ENCODE results near the gene TEAD3.
"Not testable (repeated sequence)": the region's sequence is repeated elsewhere in the genome, so short reads cannot be mapped to it uniquely, and the experiment has no call there.

The TEAD3 gene

DNA sequence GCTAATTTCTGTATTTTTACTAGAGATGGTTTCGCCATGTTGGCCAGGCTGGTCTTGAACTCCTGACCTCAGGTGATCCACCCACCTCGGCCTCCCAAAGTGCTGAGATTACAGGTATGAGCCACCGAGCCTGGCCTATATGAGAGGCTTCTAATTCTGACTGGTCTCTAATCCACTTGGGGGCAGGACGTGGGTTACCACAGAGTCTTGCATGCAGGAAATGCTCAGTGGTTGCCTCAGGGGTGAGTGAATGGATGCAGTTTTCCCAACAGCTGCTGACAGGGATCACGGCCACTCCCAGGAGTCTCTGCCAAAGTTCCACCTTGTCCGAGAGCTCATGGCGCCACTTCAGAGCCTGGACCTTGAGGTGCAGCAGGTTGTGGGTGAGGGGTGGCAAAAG, 51.2 kb downstream of the TEAD3 start:
- DNase-seq, result no peak

DNA sequence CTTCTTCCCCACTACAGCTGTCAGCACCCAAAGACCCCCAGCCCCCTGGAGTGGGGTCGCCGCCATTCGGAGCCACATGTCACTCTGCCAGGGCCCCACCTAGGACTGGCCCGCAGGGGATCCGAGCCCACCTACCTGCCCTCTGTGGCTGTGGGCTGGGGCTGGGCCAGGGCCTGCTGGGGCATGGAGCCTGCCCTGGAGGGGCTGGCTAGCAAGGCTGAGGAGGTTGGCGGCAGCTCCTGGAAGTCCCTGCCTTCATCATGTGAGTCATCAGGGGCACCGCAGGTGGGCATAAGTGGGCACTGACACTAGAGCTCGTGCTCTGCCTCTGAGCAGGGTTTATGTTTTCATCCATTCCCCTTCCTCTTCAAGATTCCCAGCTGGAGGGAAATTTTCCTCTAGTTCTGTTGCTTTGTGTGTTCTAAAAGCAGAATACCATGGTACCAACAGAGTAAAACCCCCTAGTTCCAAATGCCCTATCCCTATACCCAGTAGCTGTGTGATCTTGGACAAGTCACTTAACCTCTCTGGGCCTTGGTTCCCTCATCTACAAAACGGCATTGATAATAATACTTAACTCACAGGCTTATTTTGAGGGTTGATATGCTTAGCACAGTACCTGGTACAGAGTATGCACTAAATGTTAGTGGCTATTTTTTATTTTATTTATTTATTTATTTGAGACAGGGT, 53.4 kb downstream of the TEAD3 start:
- no peak for DNase-seq

DNA sequence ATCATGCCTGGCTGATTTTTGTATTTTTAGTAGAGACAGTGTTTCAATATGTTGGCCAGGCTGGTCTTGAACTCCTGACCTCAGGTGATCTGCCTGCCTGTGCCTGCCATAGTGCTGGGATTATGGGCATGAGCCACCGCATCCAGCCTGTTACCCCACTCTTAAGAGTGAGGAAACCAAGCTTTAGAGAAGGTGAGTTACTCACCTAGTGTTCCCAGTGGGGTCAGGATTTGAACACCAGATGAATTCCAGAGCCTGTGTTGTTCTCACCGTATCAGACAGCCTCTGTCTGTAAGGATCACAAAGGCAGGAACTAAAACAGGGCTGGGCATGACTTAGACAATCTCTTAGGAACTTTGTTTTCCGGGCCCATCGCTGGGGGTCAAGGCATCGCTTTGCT, 54.2 kb downstream of the TEAD3 start:
- no peak for DNase-seq

DNA sequence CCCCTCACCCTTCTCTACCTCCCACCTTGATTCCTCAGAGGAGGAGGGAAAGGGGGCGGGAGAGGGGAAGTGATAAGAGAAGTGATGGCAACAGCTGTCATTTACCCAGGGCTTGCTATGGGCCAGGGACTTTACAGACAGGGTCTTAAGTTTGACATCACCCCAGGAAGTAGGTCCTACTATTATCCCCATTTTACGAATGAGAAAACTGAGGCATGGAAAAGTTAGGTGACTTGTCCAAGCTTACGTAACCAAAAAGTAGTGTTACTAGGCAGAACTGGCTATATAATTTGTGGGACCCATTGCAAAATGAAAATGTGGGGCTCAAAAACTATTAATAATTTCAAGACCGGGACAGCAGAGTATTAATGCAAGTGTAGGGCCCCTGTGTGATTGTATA, 55.2 kb downstream of the TEAD3 start:
- DNase-seq, result no peak

DNA sequence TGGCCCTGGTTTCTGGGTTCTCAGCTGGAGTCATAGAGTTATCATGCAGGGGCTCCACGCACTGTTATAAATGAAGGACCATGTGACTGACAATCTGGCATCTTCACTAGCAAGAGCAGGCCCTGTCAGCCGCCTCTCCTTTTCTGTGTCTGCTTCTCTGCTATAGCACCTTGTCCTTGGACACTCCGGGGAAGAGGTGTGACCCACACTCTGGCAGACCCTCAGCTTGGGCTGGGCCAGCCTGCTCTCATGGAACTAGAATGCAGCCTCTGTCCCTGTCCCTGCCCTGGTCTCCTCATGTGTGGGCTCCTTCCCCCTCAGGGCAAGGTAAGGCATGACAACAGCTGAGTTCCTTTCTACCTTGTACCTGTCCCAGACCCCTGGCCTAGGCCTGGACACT, 55.7 kb downstream of the TEAD3 start:
- DNase-seq, result no peak

DNA sequence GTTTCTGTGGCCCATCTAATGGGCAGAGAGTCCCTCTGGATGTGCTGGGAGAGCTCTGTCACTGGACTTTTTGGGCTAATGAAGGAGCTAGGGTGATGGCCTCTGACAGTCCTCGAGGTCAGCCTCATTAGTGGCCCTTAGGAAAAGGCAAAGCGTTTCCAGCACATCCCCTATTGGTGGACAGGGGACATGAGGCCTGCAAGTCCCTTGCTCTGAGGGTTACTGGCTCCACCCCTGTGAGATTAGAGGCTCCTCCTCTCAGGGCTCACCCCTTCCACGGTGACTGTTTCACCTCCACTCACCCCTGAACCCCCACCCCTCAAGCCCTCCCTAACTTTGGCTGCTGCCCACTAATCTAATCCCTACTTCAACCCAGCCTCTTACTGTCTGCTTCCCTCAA, 57.6 kb downstream of the TEAD3 start:
- DNase-seq, result no peak

DNA sequence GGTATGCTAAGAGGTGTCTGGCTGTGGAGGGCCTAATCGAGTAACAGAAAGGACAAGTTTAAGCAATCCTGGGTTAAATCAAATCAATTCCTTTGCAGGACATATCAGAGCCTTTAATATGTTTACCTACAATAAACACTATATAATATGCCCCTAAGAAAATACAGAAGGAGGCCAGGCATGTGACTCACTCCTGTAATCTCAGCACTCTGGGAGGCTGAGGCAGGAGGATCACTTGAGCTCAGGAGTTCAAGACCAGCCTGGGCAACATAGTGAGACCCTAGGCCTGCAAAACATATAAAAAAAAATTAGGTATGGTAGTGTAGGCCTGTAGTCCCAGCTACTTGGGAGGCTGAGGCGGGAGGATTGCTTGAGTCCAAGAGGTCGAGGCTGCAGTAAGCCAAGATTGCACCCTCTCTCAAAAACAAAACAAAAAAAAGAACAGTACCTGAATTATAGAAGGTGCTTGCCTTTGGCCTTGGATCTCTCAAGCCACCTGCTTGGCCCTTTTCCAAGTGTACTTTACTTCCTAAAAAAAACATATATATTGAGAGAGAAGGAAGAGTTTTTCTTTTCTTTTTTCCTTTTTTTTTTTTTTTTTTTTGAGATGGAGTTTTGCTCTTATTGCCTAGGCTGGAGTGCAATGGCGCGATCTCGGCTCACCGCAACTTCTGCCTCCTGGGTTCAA, 58.4 kb downstream of the TEAD3 start:
- DNase-seq, result not testable (repeated sequence)

DNA sequence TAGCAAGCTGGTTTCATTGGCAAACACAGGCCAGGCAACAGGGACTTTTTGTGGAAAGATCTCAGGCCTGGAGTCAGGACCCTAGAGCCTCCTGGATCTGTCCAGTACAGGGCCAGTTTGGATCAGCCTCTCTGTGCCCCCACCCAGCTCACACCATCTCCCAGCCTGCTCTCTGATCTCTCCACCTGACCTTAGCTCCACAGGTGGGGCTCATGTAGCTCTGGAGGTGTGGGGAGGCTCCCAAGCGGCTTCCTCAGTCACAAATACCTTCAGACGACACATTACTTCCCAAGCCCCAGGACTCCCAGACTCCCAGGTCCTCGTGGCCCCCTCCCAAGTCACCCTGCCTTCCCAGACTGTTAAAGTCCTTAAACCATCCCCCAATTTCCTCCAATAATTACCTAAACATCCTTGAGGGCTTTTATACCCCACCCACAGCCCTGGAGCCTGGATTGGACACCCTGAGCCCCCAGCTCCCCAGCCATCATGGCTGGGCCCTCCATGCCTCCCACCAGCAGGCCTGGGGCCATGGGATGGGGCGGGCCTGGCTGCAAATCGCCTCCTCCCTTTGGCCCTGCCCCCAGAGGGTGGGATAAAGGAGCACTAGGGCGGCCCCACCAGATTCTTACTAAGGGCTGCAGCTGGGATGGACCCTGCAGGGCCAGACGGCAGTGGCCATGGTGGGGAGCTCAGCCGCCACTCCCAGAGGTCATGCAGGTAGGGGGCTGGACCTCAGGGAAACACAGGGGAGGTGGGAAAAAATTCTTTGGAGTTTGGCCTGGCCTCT, 60.6 kb downstream of the TEAD3 start:
- DNase-seq, result no peak

DNA sequence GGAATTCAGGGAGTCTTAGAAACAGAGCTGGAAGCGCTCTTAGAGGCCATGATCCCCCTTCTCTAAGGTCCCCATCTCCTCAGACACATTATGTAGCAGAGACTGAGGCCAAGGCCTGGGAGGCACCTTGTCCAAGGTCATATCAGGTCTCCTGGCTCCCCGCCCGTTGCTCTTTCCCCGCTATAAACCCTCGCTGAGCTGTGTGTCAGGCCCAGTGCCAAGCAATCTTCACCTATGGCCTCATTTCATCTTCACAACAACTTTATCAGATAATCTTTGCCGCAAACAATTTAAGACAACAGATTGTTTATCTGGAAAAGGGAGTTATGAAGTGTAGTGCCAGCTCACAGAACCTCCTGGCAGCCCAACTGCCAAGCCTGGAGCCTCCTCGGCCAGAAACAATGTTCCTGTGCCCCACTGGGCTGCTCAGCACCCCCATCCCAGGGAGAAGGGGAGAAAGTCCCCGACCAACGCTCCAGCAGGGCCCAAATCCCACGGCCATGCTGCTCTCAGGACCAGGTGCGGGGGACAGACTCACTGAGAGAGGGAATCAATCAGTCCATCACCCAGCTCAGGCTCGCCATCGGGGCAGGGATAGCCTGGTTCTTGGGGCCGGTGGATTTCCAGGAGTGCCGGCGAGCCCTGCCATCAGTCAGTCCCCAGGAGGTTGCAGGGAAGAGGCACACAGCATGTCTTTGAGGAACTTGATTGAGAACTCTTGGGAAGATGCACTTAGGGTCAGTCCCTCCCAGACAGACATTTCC, 61.6 kb downstream of the TEAD3 start:
- no peak for DNase-seq

DNA sequence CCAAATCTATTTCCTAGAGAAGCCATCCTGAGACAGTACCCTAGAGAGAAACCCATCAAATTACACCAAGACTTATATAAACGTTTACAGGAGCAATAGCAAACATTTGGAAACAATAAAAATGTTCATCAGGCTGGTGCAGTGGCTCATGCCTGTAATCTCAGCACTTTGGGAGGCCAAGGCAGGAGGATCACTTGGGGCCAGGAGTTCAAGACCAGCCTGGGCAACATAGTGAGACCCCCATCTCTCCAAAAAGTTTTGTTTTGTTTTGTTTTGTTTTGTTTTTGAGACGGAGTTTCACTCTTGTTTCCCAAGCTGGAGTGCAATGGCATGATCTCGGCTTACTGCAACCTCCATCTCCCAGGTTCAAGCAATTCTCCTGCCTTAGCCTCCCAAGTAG, 64.2 kb downstream of the TEAD3 start:
- DNase-seq, result not testable (repeated sequence)

DNA sequence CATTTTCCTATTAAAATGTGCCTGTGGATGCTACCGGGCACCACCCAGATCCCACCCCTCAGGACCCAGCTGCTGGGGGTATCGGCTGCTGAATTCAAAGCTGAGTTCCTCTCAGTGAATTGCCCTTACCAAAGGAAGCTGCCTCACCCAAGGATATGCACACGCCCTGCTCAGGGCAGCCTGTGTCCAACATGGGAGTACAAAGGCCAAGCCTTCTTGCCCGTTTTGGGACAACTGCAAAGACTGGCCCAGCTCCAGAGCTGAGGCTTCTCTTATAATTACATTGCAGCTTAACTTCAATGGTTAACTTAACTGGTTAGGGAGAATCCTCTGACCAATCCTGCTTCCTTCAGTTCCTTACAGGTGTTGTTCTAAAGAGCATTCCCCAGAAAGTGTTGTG, 64.6 kb downstream of the TEAD3 start:
- no peak for DNase-seq

DNA sequence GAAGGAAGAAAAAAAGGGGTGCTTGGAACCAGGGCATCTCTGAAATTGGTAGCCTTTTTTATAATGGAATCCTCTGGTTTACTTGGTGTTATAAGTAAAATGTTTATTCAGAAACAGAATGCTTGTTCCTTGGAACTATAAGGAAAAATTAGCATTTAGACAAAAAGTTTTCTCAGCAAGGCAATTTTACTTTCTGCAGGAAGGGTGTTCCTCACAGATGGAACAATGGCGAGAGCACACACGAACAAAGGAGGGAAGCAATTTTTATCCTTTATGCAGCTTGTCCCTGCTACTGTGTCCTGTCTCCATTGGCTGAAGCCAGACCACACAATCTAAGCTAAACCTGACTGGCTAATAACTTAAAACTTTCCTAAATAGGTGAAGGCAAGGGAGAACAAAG, 67.4 kb downstream of the TEAD3 start:
- no peak for DNase-seq

DNA sequence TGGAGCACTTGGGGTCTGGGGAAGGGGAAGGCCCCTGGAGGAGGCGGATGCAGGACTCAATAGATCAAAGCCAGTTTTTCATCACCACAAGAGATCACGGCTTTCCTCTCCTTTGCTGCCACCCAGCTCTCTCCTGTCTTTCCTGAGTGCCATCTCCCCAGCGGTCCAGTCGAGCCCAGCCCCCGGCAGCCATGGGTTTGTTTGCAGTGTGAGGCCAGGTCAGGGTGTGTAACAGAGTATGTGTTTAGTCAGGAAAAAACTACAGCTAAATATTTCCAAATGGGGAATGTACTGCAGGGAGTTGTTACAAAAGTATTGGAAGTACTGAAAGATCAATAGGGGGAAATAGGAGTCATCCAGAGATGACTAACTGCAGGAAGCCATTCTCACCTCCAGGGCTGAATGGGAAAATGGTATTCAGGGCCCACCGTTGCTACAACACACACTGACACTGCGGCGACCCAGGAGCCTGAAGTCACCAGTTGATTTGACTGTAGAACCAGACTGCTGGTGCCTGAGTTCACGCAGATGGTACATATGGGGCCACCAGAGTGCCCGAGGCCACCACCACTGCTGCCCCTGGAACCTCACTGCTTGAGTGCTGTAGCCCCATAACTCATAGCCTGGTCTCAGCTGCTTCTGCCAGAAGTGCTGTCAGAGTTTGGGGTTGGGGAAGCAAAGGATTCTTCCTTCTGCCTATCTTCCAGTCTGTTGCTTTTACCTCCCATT, 68.3 kb downstream of the TEAD3 start:
- DNase-seq, result no peak

DNA sequence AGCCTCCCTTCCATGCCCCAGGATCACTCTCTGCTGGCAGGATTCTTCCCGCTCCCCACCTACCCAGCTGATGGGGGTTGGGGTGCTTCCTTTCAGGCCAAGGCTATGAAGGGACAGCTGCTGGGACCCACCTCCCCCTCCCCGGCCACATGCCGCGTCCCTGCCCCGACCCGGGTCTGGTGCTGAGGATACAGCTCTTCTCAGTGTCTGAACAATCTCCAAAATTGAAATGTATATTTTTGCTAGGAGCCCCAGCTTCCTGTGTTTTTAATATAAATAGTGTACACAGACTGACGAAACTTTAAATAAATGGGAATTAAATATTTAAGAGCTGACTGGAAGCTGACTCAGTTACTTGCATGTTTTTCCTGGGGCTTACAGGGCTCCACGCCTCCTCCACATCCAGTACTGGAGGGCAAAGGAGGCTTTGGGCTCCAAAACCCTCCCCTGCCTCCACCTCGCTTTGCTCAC, 69.0 kb downstream of the TEAD3 start:
- no peak for DNase-seq

DNA sequence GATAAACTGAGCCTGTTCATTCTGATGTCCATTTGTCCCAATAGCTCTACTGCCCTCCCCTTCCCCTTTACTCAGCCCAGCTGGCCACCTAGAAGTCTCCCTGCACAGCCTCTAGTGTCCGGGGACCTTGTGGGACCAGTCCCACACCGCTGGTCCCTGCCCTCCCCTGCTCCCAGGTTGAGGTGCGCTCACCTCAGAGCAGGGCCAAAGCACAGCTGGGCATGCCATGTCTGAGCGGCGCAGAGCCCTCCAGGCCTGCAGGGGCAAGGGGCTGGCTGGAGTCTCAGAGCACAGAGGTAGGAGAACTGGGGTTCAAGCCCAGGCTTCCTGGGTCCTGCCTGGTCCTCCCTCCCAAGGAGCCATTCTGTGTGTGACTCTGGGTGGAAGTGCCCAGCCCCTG, 69.4 kb downstream of the TEAD3 start:
- no peak for DNase-seq

DNA sequence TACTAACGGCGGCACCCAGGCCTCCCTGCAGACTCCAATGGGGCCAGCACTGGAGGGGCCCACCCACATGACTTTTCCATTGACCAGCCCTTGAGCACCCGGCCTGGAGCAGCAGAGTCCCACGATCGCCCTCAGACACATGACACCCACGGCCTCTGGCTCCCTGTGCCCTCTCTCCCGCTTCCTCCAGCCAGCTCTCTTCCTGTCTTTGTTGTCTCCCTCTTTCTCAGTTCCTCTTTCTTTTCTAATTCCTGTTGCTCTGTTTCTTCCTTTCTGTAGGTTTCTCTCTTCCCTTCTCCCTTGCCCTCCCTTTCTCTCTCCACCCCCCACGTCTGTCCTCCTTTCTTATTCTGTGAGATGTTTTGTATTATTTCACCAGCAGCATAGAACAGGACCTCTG, 70.8 kb downstream of the TEAD3 start:
- no peak for DNase-seq

DNA sequence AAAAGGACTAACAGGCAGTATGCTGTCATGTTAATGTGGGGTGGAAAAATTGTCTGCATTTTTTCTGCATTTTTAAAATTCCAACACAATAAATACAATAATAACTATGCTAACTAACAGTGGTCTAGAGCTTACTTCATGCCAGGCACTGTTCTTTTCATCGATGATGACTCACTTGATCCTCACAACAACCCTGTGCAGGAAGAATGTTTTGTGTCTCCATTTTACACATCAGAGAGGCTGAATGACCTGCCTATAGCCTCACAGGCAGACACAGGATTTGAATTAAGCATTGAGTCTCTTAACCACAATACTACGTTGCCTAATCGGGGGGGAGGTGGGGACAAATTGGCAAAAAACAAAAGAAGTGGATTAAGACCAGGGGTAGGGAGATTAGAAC, 71.6 kb downstream of the TEAD3 start:
- no peak for DNase-seq
